Keratinocyte (primary cell): ENCODE data around the gene JOSD2.

Source experiments
- EZH2 ChIP-seq: IDR thresholded peaks from one replicate; pipeline ENCODE4 v1.6.1; 2012; ENCODE audit warnings: inconsistent platforms, mild to moderate bottlenecking, low read length, moderate library complexity
- TF ChIP-seq, protein P1 (sequence below), 3 experiments: IDR thresholded peaks in 1 of 3; conservative IDR thresholded peaks in 1 of 3; optimal IDR thresholded peaks in 1 of 3; 2 replicates in 2 of 3; 3 replicates in 1 of 3; pipeline versions ENCODE3 to v1.5.1; 2011; ENCODE audit warnings: low read length in 3 of 3, mild to moderate bottlenecking in 3 of 3, moderate library complexity in 2 of 3, control low read depth in 1 of 3, inconsistent platforms in 1 of 3; ENCODE audit not compliant: insufficient read depth in 2 of 3; ENCODE audit errors: extremely low read depth in 1 of 3

DNA sequence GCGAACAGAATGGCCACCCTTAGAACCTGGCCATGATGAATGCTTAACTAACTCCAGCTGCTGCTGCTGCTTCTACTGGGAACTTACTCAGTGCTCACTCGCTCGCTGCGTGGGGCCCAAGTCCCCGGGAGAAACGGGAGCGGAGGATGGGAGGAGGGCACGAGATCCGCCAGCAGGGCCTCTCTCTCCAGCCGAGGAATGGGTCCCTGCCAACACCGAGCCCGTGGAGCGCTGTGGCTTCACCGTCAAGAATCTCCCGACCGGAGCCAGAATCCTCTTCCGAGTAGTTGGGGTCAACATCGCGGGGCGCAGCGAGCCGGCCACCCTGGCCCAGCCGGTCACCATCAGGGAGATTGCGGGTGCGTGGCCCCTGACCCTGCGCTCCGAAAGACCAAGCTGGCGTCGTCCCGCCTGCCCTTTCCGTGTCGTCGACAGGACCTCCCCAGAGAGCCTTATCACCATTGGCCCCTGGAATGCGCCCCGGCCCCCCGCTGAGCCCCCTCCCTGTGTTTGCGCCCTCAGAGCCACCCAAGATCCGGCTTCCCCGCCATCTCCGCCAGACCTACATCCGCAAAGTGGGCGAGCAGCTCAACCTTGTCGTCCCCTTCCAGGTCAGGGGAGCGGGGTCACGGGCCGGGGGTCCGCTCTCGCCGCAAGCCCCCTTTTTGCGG, 52.5 kb downstream of the JOSD2 start:
- TF ChIP-seq, protein P1, sequence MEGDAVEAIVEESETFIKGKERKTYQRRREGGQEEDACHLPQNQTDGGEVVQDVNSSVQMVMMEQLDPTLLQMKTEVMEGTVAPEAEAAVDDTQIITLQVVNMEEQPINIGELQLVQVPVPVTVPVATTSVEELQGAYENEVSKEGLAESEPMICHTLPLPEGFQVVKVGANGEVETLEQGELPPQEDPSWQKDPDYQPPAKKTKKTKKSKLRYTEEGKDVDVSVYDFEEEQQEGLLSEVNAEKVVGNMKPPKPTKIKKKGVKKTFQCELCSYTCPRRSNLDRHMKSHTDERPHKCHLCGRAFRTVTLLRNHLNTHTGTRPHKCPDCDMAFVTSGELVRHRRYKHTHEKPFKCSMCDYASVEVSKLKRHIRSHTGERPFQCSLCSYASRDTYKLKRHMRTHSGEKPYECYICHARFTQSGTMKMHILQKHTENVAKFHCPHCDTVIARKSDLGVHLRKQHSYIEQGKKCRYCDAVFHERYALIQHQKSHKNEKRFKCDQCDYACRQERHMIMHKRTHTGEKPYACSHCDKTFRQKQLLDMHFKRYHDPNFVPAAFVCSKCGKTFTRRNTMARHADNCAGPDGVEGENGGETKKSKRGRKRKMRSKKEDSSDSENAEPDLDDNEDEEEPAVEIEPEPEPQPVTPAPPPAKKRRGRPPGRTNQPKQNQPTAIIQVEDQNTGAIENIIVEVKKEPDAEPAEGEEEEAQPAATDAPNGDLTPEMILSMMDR (optimal IDR thresholded peaks at IDR 0.05 in 1 of 3, IDR thresholded peaks at IDR 0.05 in 1 of 3, conservative IDR thresholded peaks at IDR 0.05 in 1 of 3; ENCODE audit: extremely low read depth in 1 of 3, insufficient read depth in 2 of 3, low read length in 3 of 3) = no peak
- no peak for TF ChIP-seq EZH2
